DMS153 treated with DMSO at 0.1 percent for 48 hours (cell line): ENCODE measurements around the gene ZNF814.
"Not testable (repeated sequence)": the region's sequence is repeated elsewhere in the genome, so short reads cannot be mapped to it uniquely, and the experiment has no call there.

Source experiments
- DNase-seq: peaks from one replicate; lab custom pipeline; 2025; ENCODE audit not compliant: unreplicated experiment; lab: John Stamatoyannopoulos, UW

Gene ZNF814

DNA sequence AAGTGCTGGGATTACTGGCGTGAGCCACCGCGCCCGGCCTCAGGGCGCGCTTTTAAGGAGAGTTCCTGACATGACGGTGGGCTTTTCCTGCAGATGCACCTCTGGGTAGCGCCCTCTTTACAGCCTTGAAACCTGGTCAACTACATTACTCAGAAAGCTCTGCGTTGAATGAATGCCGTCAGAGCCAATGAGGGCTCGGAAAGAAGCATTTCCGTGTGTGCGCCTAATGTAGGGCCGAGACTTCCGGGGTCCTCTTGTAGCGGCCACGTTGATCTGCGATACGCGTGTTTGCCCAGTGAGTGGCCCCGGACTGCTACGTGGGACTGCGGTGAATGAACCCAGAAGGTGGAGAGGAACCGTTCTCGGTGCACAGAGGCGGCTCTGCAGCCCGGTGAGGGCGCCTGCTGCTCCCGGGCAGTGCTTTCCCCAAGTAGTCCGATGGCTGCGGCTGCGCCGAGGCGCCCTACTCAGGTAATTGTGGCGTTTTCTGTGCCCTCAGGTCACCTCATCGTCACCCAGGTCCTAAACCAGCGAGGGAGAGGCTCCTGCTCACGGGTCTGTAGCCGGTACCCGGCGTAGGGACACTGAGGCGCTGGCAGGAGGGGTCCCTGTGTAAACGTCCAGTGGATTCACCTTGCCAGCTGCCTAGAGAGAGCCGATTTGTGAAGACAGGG is 69.2 kb downstream of the ZNF814 start:
- peak; percentile 63 for DNase-seq

DNA sequence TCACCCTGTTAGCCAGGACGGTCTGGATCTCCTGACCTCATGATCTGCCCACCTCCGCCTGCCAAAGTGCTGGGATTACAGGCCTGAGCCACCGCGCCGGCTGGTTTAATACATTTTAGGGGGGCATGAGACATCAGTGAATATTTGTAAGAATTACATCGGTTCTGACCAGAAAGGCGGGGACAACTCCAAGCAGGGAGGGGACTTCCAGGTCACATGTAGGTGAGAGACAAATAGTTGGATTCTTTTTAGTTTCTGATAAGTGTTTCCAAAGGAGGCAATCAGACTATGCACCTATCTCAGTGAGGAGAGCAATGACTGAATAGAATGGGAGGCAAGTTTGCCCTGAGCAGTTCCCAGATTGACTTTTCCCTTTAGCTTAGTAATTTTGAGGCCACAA is 70.5 kb downstream of the ZNF814 start:
- no peak for DNase-seq

DNA sequence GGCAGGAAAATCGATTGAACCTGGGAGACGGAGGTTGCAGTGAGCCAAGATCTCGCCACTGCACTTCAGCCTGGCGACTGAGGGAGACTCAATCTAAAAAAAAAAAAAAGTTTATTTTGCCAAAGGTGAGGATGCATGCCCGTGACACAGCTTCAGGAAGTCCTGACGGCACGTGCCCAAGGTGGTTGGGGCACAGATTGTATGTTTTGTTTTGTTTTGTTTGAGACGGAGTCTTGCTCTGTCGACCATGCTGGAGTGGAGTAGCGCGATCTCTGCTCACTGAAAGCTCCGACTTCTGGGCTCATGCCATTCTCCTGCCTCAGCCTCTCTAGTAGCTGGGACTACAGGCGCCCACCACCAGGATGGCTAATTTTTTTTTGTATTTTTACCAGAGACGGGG is 70.9 kb downstream of the ZNF814 start:
- no peak for DNase-seq

DNA sequence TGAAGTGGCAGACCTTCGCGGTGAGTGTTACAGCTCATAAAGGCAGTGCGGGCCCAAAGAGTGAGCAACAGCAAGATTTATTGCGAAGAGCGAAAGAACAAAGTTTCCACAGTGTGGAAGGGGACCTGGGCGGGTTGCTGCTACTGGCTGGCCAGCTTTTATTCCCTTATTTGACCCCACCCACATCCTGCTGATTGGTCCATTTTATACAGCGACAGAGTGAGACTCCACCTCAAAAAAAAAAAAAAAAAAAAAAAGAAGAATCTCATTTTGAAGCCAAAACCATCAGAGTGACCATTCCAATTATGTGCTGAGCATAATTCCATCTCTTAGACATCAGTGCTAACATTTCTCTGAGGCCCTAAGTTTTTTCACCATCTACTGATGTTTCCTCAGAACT is 72.2 kb downstream of the ZNF814 start:
- no peak for DNase-seq

DNA sequence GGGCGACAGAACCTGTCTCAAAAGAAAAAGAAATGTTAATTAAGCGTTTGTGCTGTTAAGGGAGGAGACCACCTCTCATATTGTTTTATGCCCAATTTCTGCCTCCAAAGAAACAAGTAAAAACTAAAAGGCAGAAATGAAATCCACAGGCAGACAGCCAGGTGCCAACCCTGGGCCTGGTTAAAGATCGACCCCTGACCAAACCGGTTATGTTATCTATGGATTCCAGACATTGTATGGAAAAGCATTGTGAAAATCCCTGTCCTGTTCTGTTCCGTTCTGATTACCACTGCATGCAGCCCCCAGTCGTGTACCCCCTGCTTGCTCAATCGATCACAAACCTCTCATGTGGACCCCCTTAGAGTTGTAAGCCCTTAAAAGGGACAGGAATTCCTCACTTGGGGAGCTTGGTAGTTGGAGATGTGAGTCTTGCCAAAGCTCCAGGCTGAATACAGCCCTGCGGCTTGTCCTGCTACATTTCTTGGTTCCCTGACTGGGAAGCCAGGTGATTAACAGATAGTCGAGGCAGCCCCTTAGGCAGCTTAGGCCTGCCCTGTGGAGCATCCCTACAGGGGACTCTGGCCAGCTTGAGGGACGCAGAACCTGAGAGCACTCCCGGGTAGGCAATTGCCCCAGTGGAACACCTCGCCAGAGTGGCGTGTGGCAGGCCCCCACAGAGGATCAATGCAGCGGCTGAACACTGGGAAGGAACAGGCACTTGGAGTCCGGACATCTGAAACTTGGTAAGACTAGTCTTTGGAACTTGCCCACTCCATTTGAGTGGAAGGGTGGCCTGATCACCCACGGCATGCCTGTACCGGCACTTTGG is 73.4 kb downstream of the ZNF814 start:
- no peak for DNase-seq

DNA sequence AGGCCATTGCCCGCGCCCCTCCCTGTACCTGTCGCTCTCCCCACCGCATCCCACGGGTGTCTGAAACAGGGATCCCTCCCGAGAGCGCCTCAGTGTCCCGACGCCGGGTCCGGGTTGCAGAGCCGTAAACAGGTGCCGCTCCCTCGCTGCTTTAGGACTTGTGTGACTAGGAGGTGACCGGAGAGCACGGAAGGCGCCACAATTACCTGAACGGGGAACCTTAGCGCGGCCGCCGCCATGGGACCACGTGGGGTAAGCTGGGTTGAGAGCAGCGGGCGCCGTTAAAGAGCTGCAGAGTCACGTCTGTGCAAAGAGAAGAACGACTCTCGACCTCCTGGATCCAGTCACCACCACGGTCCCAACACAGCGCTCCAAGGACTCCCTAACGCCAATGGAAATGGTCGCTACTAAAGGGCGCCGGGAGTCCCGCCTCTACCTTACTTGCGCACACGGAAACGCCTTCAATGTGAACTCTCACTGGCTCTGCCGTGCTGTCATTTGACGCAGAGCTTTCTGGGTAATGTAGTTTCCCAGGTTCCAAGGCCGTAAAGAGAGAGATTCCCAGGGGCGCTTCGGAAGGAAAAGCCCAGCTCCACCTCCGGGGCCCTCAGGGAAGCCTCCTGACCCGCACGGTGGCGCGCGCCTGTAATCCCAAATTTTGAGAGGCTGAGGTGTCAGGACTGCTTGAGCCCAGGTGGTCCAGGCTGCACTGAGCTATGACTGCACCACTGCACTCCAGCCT is 74.2 kb downstream of the ZNF814 start, which contains the start of gene ZNF552:
ZNF552 (minus strand) TSS at position 409 of the 742 bp plus-strand sequence; CDS start at position 239, 170 bp downstream.
- DNase-seq = peak; percentile 92

DNA sequence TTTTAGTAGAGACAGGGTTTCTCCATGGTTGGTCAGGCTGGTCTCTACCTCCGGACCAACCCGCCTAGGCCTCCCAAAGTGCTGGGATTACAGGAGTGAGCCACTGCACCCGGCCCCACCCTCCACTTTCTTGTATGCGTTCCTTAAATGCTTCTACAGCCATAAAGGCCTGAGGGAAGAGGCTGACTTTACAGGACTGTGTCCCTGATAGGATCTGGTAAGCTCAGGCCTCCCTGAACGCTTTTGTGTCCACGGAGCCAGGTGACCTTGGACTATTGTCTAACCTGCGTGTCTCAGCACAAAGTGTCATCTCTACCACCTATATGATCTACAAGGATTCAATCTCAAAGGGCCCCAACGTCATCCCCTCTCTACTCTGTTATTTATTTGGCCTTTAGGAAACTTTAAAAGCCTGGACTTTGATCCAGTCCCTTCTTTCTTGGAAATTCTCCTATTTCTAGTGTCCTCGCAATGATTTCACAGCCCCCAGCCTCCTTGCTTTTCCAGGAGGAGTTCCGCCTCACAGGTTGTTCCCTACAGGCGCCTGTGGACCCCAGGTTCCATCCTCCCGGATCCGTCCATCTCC is 74.8 kb downstream of the ZNF814 start:
- no peak for DNase-seq

DNA sequence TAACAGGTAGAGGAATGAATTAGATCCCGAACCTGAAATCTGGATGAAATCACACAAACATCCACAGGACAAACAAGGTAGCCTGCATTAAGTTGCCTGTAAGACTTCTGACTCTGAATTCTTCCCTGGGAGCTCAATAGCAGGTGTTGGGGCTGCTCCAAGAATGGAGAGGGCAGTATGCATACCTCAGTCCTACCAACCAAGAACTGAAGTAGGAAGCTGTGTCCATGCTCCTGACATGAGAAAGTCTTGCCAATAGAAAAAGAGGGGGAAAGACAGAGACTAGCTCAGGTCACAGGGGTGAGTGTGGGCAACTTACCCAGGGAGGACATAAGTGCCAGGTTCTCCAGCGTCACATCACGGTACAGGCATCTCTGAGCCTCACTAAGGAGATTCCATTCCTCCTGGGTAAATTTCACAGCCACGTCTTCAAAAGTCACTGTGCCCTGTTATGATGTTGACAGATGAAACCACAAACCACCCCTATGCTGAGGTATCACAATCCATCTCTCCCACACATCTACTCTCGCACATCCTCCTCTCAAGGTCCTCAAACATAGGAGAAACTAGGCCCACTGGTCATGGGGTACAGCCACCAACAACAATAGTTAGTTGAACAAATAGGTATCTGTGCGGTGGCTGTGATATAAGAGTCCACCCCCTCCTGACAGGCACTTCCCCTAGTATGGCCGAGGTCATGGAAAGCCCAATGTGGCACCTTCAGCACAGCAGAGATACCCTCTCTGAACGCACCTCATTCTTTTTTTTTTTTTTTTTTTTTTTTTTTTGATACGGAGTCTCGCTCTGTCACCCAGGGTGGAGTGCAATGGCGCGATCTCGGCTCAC is 75.6 kb downstream of the ZNF814 start:
- not testable (repeated sequence) for DNase-seq

DNA sequence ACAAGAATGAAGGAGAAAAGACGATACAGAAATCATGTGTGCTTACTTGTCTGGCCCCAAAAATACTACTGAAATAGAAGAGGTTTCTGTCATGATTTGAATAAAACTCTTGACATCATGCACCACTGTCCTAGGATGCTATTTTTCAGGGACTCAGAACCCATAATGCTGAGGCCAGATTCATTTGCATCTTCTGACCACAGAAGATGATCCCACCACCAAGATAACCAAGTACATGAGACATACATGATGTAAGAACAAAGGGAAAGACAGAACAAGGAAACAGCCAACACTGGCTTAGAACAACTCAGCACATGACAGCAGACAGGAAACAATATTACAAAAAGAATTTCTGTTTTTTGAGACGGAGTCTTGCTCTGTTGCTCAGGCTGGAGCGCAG is 76.6 kb downstream of the ZNF814 start:
- DNase-seq = no peak

DNA sequence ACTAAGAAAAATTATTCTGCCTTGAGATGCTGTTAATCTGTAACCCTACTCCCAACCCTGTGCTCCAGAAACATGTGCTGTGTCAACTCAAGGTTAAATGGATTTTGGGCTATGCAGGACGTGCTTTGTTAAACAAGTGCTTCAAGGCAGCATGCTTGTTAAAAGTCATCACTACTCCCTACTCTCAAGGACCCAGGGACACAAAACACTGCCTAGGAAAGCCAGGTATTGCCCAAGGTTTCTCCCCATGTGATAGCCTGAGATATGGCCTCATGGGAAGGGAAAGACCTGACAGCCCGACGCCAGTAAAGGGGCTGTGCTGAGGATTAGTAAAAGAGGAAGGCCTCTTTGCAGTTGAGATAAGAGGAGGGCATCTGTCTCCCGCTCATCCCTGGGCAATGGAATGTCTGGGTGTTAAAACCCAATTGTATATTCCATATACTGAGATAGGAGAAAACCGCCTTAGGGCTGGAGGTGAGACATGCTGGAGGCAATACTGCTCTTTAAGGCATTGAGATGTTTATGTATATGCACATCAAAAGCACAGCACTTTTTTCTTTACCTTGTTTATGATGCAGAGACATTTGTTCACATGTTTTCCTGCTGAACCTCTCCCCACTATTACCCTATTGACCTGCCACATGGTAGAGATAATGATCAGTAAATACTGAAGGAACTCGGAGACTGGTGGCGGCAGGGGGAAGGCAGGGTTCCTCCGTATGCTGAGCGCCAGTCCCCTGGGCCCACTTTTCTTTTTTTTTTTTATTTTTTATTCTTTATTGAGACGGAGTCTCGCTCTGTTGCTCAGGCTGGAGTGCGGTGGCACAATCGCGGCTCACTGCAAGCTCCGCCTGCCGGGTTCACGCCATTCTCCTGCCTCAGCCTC is 78.2 kb downstream of the ZNF814 start:
- DNase-seq = not testable (repeated sequence)

DNA sequence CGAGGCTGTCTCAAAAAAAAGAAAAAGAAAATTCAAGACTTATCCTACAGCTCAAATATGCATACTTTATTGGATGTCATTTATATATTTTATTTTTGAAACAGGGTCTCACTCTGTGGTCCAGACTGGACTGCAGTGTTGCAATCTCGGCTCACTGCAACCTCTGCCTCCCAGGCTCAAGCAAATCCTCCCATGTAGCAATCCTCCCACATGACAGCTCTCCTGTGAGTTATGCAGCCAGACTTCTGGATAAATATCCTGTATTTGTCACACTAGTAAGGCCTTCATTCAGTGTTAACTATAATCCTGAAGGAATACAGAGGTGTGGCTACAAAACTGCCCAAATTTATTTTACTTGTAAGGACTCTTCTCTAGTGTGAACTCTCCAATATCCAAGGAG is 81.3 kb downstream of the ZNF814 start:
- no peak for DNase-seq

DNA sequence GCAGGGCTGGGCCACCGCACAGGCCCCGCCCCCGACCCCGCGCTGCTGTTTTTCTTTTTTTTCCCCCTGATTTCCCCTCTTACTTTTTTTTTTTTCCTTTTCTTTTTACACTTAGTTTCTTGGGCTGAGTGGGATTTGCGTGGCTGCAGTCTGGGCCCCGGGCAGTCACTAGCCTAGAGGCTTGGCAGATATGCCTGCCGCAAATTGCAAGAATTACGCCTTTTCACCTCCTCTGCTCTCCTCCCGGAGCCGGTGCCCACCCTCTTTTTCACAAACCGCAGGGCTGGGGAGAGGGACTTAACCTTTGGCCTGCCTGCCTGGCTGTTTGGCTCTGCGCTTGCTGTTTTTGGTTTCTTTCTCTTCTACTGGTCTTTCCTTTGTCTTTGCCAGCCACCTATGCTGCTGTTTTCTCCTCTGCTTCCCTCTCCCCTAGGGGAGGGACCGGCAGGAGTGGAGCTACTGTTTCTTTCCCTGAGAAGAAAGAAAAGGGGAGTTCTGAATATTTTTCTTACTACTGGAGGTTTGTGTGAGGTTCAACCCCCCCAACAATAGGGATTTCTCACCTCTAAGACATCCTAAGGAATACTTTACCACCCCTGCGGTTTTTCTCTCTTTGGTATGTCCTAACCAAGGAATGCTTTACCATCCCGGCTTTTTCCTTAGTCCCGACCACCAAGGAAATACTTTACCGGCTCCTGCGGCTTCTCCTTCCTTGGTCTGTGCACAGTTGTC is 85.1 kb downstream of the ZNF814 start:
- DNase-seq = peak; percentile 2

DNA sequence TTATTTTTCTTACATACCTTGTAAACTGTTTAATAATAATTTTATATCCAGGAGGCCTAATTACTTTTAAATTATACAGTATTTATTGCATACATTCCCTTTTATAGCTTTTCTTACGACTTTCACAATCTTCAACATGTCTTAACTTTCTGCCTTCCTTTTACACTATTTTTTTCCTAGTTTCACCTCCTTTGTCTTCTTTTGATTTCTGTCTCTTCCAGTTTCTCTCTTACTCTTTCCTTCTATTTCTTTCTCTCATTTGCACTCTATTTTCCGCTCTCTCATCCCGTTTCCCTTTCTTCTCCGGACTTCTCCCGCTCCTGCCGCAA is 85.6 kb downstream of the ZNF814 start:
- DNase-seq = no peak

DNA sequence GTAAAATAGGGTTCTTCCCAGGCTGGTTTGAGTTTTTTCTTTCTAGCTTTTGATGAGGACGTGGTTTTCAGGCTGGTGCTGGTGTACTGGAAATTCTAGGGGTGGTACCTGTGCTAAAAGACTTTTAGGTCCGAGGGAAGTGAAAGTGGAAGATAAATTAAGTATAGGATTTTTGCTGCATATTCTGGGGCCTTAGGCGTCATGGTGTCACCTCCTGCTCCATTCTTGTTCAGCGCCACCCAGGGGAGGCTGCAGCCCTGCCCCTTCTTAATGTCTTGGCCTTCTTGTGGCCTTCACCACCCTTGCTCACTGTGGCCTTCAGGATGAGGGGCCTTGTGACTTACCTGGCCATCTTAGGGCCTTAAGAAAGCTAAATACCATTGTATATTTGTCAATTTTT is 86.6 kb downstream of the ZNF814 start:
- DNase-seq = no peak

DNA sequence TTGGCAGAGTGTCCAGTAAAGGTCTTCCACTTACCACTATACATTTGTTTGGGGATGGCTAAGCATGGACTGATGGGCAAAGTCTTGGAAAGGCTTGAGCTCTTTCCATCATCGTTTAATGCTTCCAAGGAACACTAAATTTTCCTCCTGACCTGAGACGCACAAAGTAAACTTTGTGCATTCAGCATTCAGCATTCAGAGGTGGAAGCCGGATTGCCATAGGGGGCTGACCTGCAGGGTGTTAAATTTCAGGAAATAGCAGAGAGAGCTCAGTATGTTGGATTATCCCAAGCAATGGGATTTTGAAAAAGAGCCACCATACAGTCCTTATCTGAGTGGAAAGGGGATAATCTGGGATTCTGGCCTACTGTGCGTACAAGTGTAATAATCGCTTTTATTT is 88.1 kb downstream of the ZNF814 start:
- DNase-seq = no peak
